GM21723 (cell line): ENCODE data around the gene FAM3D.
A peak's percentile ranks its signal among the peaks of the same experiment; 100 is the strongest.

Experiments
- ATAC-seq: cut with Tn5 transposase; IDR thresholded peaks from one replicate; pipeline ENCODE4 v1.9.1; 2021; ENCODE audit warnings: mild to moderate bottlenecking, moderate library complexity; ENCODE audit not compliant: unreplicated experiment

The FAM3D gene

GRCh38 chr3:58629629-58630028 lies 36.9 kb downstream of the FAM3D start:
- no peak for ATAC-seq

GRCh38 chr3:58628823-58629562 lies 37.6 kb downstream of the FAM3D start:
- ATAC-seq, result no peak

DNA sequence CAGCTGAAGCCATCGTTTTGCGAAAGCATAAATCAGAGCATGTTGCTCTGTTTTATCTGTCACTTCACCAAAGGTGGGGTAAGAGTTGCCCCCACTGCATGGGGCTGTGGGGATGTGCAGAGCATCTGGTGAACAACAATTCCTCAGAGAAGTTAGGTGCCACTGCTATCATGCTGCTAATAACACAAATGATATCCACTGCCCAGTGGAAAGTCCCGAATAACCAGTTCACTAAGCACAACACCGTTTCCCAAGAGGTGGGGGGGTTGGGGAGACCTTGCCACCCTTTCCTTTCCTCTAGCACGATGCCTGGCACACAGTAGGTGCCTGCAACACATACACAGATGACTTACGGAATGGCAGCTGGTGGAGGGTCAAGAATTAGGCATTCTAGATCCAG lies 38.6 kb downstream of the FAM3D start:
- ATAC-seq, result no peak

- no peak for ATAC-seq
Measured at GRCh38 chr3:58627570-58627885, 39.0 kb downstream of the FAM3D start.

- no peak for ATAC-seq
Measured at GRCh38 chr3:58626841-58627569, 39.6 kb downstream of the FAM3D start.

GRCh38 chr3:58625196-58625824 lies 41.3 kb downstream of the FAM3D start:
- no peak for ATAC-seq

DNA sequence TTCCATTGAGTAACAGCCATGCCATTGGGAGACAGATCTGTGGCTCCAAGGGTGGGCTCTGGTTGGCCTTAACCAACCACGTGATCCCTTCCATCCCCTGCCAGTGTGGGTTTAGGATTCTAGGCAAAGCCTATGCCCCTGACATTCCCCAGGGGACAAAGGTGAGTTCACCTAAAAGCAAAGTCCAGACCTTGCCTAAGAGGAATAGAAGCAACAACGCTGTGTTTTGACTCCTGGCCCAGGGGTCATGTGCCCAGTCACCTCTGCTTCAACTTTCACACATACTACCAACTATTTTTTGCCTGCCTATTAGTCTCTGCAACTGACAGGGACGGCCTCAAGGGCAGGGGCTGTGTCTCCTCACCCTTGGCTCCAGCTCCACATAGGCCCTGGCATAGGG lies 42.0 kb downstream of the FAM3D start:
- no peak for ATAC-seq

- ATAC-seq, result no peak
Measured at GRCh38 chr3:58623961-58624360, 42.6 kb downstream of the FAM3D start.

DNA sequence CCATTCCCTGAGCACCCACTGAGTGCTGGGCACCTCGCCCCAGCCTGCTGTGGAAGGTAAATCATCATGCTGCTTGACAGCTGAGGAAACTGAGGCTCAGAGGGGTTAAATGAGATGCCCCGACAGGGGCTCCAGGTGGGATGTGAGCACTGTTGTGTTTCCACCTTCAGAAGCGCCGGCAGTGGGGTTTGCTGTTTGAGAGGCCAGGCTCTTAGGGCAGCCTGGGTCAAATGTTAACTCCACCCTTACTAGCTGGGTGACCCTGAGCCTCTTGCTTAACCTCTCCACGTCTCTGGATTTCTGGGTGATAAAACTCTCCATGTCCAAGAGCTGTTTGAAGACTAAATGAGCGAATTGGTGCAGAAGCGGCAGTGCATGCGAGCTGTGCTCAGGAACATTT lies 43.1 kb downstream of the FAM3D start:
- ATAC-seq, result no peak

GRCh38 chr3:58622892-58623291 lies 43.7 kb downstream of the FAM3D start:
- ATAC-seq, result no peak

GRCh38 chr3:58622436-58622835 lies 44.1 kb downstream of the FAM3D start:
- no peak for ATAC-seq

DNA sequence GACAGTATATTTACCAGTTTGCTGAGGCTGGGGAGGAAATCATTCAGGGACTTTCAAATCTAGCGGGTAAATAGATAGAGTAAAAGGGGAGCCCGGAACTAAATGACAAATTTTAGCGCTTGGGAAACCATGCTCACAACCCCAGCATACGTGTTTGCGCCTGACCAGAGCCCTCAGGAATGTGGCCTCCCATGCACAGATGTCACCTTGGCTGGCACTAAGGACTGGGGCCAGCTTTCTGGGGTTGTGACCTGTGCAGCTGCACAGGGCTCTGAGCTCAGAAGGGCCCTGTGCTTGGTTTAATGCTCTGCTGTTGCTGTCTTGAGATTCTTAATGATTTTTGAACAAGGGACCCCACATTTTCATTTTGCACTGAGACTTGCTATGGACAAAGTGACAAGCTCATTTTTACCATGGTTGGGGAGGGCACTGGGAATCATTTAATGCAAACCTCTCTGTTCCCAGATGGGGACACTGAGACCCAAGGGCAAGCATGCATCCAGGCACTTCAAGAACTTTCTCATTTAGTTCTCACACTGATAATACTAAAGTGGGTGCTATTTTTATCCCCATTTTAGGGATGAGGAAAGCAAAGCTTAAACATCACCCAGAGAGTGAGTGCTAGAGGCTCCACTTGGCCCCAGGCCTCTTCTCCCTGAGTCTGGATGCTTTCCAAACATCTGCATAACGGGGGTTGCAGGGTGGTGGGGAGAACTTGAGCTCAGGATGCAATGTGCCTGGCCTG lies 45.3 kb downstream of the FAM3D start:
- no peak for ATAC-seq

- ATAC-seq, result no peak
Measured at GRCh38 chr3:58620421-58620820, 46.2 kb downstream of the FAM3D start.

- no peak for ATAC-seq
Measured at GRCh38 chr3:58617338-58617761, 49.2 kb downstream of the FAM3D start.

DNA sequence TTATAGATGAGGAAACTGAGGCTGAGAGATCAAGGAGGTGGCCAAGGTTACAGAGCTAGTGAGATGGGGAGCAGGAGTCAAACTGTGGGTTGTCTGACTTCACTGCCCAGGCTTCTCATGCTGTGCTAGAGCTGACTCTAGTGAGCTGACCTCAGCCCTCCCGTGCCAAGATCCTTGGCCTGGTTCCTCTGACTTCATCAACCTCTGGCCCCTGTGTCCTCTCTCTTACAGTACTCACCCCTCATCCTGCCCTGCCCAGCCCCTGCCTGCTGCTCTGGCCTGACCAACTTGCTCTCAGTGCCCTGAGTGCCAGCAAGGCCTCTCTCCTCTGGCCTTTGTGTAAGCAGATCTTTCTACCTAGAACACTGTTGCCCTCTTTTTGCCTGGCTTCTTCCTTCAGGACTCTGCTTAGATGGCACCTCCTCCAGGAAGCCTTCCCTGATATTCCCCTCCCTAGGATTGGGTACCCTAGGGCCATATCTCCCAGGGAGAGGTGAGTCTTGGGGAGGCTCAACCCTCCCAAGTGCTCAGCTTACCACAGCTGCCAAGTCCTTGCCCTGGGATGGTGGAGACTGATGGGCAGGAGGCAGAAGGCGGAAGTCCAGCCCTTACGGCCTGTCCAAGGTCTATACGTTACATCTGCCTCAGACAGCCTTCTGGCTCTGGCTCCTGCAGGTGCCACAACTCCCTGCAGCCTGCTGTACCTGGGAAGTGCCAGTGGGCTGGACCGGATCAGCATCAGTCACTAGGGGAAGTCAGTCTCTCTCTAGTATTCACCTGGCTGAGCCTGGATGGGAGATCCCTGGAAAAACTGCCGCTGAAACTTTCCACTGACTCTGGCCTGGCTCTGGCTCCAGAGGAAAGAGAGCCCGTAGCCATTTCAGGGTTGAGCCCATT lies 53.1 kb downstream of the FAM3D start:
- ATAC-seq, result no peak

GRCh38 chr3:58612830-58613229 lies 53.7 kb downstream of the FAM3D start:
- ATAC-seq, result no peak

DNA sequence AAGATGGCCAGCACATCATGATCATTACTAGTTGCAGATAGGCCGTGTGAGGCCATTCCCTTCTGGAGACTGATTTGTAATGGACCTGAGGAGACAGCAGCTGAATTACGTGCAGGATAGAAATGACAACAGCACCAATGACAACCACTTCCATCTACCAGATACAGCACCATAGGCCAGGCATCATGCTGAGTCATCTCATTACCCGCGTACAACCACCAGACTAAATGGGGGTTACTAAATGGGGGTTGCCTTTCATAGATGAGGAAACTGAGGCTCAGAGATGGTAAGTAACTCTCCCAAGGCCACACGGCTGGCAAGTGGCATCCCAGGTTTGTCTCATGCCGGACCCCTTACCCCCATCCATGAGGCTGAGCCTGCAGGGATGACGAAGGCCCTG lies 56.6 kb downstream of the FAM3D start:
- ATAC-seq, result peak; percentile 79

DNA sequence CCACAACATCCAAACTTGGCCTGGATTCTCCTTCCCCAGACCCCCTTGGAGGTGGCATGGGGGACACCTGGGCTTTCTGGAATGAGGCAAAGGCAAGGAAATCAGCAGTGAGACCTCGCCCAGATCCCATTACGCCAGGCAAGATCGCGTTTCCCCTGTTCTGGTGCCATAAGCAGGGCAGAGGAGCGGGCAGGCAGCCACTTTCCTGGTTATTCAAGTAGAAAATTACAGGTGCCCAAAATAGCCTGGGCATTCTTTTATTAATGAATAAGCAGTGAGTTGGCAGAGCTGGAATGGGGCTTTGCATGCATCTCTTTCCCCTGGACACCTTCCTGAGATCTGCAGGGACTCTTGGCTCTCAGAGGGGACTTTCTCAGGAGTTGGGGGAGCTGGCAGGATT lies 57.9 kb downstream of the FAM3D start:
- ATAC-seq, result no peak

DNA sequence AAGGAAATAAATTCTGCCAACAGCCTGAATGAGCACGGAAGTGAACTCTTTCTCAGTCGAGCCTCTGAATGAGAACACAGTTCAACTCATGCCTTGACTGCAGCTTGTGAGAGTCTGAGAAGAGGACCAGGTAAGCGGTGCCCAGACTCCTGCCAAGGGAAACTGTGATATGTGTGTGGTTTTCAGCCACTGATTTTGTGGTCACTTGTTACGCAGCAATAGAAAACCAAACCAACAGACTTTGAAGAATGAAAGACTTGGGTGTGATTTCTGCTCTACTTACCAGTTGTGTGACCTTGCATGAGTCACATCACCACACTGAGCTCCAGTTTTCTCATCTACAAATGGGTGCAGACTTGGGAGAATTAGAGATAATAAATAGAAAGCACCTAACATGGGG lies 58.8 kb downstream of the FAM3D start:
- ATAC-seq, result no peak

GRCh38 chr3:58606693-58607092 lies 59.9 kb downstream of the FAM3D start:
- no peak for ATAC-seq

GRCh38 chr3:58604031-58604430 lies 62.5 kb downstream of the FAM3D start:
- no peak for ATAC-seq
